ENCODE measurements around the gene CBLN3. TPM values are rescaled to one million over a fixed set of nuclear protein-coding genes. Genes with fewer than 3 reads are reported as not detected.
A peak's percentile ranks its signal among the peaks of the same experiment; 100 is the strongest.

The CBLN3 gene
- total and polyA plus RNA-seq, 4 donors, result 0.07 to 0.79 (median 0.46) TPM

GRCh38 chr14:24430143-24430681 lies 744 bp upstream of the CBLN3 start:
- peak; percentile 80 for DNase-seq (ENCODE audit: low spot score)
- TF ChIP-seq RXRA (IDR thresholded peaks at IDR 0.05) (peak in 1 of 2 donors; percentile 1), TAF1 (conservative IDR thresholded peaks at IDR 0.05) (no peak), EGR1 (IDR thresholded peaks at IDR 0.05; ENCODE audit: low read depth in 2 of 2) (no peak)
- Histone ChIP-seq H3K9me3 (ENCODE audit: control insufficient read depth in 4 of 4, low read length in 3 of 4) (no peaks in the 10 kb centered on the region), H3K4me3 (ENCODE audit: low read depth in 1 of 3, low read length in 3 of 3) (peak overlapping the region; percentile 77 to 85 (median 81)), H3K36me3 (ENCODE audit: control insufficient read depth in 4 of 4, insufficient read depth in 3 of 4, low read depth in 1 of 4, low read length in 3 of 4) (peaks cover 7 to 17% (median 13%) of the 10 kb centered on the region in 4 donors), H3K27ac (ENCODE audit: low read depth in 1 of 2, low read length in 2 of 2) (peak overlapping the region; percentile 90 to 91), H3K27me3 (ENCODE audit: control insufficient read depth in 4 of 4, insufficient read depth in 4 of 4, low read length in 3 of 4) (no peaks in the 10 kb centered on the region), H3K9ac (ENCODE audit: low read depth in 1 of 2, low read length in 2 of 2) (peak overlapping the region; percentile 89 to 91), H3K4me1 (ENCODE audit: control insufficient read depth in 4 of 4, insufficient read depth in 4 of 4, low read length in 3 of 4) (peaks cover 14 to 73% (median 60%) of the 10 kb centered on the region in 4 donors)
- under 1% methylated on average over 28 of the region's 28 CpGs for WGBS

DNA sequence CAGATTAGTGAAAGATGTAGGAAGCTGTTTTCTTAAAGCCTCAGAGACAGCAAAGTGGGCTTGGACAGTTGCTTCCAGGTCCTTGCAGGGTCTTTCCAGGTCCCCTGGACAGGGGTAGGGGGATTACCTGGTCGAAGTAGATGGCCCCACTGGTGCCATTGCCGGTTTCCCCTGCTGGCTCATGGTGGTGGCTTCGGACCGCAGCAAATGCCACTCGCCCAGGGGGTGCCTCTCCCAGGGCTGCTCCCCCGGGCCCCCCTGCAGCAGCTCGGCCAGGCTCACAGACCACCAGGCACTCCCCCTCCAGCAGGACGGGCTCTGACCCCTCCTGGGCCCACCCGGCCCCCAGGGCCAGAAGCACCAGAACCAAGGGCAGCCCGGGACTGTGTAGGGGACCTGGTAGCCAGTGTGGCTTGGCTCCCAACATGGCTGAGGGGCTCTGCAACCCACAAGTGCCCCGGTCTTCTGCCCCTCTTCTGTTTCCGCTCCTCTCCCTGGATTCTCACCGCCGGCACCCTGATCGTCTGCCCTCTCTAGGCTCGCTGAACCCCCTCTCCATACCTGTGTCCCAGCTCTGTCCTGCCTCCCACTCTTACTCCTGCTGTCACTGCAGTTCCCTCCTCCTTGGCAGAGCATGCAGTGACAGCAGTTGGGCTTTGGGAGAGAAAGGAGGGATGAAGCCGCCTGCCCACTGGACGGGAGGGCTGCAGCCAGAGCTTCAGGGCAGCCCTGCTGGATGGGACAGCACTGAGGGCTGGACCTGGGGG lies 657 bp downstream of the CBLN3 start:
- Histone ChIP-seq H3K27me3 (ENCODE audit: control insufficient read depth in 4 of 4, insufficient read depth in 4 of 4, low read length in 3 of 4) (no peaks in the 10 kb centered on the region), H3K9me3 (ENCODE audit: control insufficient read depth in 4 of 4, low read length in 3 of 4) (no peaks in the 10 kb centered on the region), H3K9ac (ENCODE audit: low read depth in 1 of 2, low read length in 2 of 2) (peak overlapping the region in 1 of 2 donors; percentile 91), H3K4me1 (ENCODE audit: control insufficient read depth in 4 of 4, insufficient read depth in 4 of 4, low read length in 3 of 4) (peaks cover 14 to 83% (median 69%) of the 10 kb centered on the region in 4 donors), H3K4me3 (ENCODE audit: low read depth in 1 of 3, low read length in 3 of 3) (no peak overlapping the region), H3K36me3 (ENCODE audit: control insufficient read depth in 4 of 4, insufficient read depth in 3 of 4, low read depth in 1 of 4, low read length in 3 of 4) (peaks cover 7 to 13% (median 11%) of the 10 kb centered on the region in 4 donors), H3K27ac (ENCODE audit: low read depth in 1 of 2, low read length in 2 of 2) (peak overlapping the region; percentile 90 to 91)
- TF ChIP-seq EGR1 (IDR thresholded peaks at IDR 0.05; ENCODE audit: low read depth in 2 of 2) (no peak), GABPA (IDR thresholded peaks at IDR 0.05 in 1 of 2, conservative IDR thresholded peaks at IDR 0.05 in 1 of 2) (no peak), FOXA2 (IDR thresholded peaks at IDR 0.05) (no peak), HNF4A (conservative IDR thresholded peaks at IDR 0.05) (no peak), NR2F2 (IDR thresholded peaks at IDR 0.05) (no peak), RAD21 (IDR thresholded peaks at IDR 0.05) (no peak), RXRA (IDR thresholded peaks at IDR 0.05) (no peak), TAF1 (conservative IDR thresholded peaks at IDR 0.05) (no peak), FOXA1 (IDR thresholded peaks at IDR 0.05) (no peak), JUND (IDR thresholded peaks at IDR 0.05) (no peak)
- TF ChIP-seq, protein P1, sequence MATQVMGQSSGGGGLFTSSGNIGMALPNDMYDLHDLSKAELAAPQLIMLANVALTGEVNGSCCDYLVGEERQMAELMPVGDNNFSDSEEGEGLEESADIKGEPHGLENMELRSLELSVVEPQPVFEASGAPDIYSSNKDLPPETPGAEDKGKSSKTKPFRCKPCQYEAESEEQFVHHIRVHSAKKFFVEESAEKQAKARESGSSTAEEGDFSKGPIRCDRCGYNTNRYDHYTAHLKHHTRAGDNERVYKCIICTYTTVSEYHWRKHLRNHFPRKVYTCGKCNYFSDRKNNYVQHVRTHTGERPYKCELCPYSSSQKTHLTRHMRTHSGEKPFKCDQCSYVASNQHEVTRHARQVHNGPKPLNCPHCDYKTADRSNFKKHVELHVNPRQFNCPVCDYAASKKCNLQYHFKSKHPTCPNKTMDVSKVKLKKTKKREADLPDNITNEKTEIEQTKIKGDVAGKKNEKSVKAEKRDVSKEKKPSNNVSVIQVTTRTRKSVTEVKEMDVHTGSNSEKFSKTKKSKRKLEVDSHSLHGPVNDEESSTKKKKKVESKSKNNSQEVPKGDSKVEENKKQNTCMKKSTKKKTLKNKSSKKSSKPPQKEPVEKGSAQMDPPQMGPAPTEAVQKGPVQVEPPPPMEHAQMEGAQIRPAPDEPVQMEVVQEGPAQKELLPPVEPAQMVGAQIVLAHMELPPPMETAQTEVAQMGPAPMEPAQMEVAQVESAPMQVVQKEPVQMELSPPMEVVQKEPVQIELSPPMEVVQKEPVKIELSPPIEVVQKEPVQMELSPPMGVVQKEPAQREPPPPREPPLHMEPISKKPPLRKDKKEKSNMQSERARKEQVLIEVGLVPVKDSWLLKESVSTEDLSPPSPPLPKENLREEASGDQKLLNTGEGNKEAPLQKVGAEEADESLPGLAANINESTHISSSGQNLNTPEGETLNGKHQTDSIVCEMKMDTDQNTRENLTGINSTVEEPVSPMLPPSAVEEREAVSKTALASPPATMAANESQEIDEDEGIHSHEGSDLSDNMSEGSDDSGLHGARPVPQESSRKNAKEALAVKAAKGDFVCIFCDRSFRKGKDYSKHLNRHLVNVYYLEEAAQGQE (IDR thresholded peaks at IDR 0.05), result no peak
- TF ChIP-seq, protein P2, sequence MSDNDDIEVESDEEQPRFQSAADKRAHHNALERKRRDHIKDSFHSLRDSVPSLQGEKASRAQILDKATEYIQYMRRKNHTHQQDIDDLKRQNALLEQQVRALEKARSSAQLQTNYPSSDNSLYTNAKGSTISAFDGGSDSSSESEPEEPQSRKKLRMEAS (IDR thresholded peaks at IDR 0.05), result no peak
- TF ChIP-seq, protein P3, sequence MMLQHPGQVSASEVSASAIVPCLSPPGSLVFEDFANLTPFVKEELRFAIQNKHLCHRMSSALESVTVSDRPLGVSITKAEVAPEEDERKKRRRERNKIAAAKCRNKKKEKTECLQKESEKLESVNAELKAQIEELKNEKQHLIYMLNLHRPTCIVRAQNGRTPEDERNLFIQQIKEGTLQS (IDR thresholded peaks at IDR 0.05), result no peak
- 92% methylated on average over 18 of the region's 18 CpGs for WGBS
- DNase-seq (ENCODE audit: low spot score), result no peak
